T-helper 22 cell (primary cell): Measurements from ENCODE around the gene CSKMT.
"Not testable (repeated sequence)": the region's sequence is repeated elsewhere in the genome, so short reads cannot be mapped to it uniquely, and the experiment has no call there.

Experiments used
- DNase-seq: peaks from one replicate; pipeline ENCODE4 v3.0.0-alpha.2; 2020; ENCODE audit warnings: low read depth

Gene CSKMT

DNA sequence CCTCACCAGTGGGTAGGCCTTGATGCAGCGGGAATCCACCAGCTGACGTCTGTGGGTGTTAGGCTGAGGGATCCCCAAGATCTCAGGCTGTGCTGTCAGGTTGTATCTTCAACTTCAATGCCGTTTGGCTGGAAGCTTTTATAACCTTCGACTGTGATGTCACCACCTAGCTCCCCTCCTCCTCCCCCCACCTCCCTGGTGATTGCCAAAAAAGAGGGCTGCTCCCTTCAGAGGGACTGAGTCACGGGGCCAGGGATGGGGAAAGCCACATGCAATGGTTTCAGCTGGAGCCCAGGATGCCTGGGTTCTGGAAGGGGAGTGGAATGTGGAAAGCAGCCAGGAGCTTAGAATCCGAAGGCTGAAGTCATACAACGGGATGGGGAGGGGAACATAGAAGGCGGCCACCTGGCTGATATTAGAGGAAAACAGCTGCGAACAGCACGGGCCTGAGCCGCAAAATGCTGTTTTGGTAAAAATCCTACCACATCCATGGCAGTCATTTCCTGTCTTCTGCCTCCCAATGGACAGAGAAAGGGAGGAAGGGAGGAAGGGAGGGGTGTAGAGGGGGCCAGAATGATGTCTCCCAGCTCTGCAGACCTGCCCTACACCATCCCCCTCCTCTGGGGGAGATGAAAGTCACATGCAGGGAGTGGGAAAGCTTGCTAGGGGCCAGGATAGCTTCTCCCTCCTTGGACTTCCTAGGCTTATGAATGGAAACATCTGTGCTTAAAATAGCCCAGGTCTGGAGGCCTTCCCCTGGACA lies 24.5 kb downstream of the CSKMT start, which contains the start of gene LRRN4CL:
Gene LRRN4CL (minus strand): TSS at position 110 of the 763 bp plus-strand sequence. CDS start 1,022 bp downstream, outside the sequence.
- no peak for DNase-seq

DNA sequence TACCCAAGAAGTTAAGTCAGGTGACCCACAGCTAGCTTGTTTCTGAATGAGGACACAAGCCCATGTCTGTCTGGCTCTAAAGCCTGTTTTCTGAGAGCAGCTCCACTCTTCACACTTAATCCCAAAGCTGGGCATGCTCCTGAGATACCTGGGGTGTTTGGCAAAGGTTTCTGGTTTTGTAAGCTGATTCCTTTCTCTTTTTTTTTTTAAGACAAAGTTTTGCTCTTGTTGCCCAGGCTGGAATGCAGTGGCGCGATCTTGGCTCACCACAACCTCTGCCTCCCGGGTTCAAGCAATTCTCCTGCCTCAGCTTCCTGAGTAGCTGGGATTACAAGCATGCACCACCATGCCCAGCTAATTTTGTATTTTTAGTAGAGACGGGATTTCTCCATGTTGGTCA lies 28.5 kb downstream of the CSKMT start:
- not testable (repeated sequence) for DNase-seq

DNA sequence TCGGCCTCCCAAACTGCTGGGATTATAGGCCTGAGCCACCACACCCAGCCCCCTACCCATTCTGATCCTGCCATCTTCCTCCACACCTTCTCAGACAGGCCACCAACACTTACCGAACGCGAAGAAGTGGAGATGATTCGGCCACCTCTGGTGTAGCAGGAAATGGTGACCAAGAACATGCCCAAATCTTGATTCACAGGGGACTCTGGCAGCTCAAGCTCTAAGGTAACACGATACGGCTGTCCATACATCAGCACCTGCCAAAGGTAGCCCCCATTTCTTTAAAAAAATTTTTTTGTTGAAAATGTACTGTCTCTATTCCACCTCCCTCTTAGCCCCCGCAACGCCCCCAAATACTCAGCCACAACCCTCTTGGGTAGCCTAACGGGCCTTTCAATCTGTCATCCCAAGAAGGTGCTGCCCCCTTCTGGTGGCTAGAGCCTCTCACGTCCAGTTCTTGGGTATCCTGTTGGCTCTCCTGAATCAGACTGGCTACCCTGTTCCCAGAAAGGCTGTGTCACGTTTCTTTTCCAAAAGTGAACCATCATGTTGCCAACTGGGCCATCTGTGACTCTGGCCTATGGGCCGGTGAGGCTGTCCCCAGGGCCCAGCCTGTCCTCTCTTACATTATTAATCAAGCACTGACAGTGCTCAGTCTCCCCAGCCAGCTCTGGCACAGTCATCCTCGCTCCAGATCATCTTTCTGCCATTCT lies 29.5 kb downstream of the CSKMT start:
- peak; percentile 57 for DNase-seq

DNA sequence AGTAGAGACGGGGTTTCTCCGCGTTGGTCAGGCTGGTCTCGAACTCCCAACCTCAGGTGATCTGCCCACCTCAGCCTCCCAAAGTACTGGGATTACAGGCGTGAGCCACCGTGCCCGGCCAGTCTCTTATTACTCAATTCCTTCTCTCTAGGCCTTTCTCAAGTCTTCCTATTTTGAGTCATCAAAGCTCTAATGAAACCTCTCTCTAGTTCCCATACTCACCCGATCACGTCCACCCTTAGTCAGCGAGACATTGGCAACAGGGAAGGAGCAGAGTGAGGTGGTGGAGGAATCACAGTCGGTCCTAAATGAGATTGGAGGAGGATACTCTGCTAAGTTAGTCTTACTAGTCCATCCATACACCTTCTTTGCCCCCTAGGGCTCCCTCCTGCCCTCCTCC lies 37.1 kb downstream of the CSKMT start:
- DNase-seq = no peak

DNA sequence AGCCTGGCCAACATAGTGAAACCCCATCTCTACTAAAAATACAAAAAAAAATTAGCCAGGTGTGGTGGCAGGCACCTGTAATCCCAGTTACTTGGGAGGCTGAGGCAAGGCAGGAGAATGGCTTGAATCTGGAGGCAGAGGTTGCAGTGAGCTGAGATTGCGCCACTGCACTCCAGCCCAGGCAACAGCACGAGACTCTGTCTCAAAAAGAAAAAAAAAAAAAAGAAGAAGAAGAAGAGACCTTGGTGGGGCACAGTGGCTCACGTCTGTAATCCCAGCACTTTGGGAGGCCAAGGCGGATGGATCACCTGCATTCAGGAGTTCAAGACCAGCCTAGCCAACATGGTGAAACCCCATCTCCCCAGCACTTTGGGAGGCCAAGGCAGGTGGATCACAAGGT lies 38.8 kb downstream of the CSKMT start:
- DNase-seq = not testable (repeated sequence)

DNA sequence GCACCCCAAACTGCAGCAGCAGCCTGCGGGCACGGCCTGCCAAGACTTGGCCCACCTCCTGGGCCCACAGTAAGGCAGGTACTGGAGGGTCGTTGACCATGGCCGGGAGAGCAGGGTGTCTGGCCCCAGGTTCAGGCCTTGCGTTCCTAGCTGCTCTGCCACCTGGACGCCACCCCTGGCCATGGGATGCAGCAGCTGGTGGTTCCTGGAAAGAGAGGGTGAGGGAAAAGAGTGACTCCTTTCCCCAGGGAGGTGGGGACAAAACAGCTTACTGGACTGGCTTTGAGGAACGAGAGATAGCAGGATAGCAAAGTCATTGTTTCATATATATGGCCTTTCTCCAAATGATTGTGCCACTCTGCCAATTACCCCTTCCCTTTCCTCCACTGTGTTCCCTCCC lies 40.3 kb downstream of the CSKMT start:
- no peak for DNase-seq

DNA sequence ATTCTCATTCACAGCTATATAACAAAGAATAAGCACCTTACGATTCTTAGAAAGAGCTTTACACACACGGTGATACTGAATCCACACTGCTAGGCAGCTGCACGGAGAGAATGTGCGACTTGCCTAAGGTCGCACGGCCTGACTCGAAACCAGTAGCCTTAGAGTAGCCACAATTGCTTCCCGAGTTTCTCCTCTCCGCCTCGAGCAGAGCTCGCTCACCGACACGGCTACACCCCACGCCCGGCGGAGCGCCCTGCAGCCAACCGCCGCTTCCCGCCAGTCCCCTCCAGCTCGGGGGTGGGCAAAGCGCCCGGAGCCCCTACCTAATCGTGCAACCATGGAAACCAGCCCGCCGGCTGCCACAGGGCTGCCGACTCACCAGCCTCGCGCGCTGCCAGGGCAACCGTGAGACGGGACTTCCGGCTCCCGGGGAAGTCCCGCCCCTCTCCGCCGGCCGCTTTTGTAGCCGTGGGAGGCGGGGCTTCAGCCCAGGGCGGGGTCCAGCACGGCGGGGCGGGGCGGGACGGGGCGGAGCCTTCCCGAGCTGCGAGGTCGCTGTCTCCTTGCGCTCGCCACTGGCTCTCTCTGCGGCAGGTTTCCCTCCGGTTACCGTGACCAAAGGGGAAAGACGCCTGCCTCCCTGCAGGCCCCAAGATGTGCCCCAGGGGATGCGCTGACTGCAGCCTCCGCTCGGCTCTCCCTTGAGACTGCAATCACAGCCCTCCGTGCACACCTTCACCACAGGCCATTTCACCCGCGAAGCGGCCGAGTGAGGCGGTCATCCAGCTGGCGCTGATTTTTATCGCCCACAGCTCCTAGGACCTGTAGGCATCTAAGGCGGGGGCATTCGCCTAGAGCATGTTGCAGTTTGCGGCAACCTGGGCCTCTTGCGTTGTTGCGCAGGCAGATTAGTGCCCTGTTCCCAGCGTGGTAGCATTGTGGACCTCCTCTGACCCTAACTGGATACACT lies 41.1 kb downstream of the CSKMT start:
- peak; percentile 93 for DNase-seq

DNA sequence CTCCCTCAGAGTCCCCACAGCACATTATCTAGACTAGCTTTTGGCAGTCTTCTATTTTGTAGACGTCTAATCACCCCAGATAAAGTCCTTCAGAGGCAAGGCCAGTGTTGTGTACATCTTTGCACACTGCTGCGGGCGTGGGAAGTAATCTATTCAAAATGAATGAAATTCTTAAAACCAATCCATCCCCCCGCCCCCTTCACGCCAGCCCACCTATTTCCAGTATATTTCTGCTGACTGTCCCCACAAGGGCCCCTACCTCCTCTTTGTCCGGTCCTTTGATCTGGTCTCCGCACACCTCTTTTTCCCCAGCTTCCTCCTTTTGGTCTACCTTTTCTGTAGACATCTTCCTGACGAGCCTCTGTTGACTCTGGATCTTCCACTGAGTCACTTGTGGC lies 41.7 kb downstream of the CSKMT start:
- DNase-seq = no peak

DNA sequence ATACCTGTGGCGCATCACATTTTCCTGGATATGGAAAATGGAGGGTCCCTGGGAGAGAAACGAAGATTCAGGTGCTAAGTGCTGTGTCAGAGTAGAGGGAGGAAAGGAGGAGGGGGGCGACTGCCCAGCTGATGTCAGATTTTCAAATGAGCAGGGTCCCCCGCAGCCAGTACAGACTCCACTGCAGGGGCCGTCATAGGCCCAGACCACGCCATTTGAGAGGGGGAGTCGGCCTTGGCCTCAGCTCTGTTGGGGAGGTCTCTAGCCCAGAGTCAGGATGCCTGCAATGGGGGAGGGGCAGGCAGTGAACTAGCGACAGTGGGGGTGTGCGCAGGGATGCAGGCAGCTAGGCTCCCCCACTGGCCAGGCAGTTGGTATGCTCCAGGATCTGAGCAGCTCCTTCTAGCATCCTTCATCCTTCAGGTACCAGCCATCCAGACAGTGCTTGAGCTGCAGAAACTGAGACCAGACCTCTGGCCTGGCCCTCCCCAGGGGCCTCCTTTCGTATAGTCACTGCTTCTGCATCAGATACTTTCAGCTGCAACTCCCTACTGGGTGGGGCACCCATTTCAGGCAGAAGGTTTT lies 42.3 kb downstream of the CSKMT start, which contains the start of the genes BSCL2 and GNG3:
Gene BSCL2 (minus strand): TSS at position 148 of the 585 bp plus-strand sequence. CDS start 229 bp downstream, outside the sequence.
Gene GNG3 (plus strand): TSS at position 400 of the 585 bp plus-strand sequence. CDS start 620 bp downstream, outside the sequence.
- no peak for DNase-seq

DNA sequence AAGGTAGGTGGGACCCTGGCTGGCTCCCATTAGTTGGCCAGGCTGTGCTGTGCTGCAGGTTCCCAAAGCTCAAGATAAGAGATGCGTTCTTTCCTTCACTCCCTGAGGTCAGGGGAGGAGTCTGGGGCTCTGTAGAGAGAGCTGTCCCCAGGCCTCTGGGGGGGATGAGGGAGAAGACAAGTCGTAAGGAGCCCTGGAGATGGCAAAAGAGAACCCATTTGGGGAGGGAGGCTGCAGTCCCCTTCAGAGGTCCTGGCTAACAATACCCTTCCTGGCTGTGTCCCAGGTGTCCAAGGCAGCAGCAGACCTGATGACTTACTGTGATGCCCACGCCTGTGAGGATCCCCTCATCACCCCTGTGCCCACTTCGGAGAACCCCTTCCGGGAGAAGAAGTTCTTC lies 43.3 kb downstream of the CSKMT start:
- DNase-seq = no peak

DNA sequence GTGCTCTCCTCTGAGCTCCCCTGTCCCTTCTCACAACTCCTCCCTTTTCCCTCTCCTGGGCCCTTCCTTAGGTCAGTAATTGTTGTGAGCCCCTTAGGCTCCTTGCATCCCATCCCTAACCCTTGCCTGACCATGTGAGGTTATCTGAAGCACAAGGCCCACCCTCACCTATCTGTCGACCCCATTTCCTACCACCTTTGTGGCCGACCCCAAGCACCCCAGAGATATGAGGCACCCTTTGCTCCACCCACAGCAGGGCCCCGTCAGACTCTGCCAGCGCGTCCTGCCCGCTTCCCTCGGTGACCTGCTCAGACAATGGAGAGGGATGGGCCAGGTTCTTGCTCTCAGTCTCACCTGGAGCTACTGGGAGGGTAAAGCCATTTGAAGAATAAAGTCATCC lies 43.7 kb downstream of the CSKMT start:
- DNase-seq = peak; percentile 23

DNA sequence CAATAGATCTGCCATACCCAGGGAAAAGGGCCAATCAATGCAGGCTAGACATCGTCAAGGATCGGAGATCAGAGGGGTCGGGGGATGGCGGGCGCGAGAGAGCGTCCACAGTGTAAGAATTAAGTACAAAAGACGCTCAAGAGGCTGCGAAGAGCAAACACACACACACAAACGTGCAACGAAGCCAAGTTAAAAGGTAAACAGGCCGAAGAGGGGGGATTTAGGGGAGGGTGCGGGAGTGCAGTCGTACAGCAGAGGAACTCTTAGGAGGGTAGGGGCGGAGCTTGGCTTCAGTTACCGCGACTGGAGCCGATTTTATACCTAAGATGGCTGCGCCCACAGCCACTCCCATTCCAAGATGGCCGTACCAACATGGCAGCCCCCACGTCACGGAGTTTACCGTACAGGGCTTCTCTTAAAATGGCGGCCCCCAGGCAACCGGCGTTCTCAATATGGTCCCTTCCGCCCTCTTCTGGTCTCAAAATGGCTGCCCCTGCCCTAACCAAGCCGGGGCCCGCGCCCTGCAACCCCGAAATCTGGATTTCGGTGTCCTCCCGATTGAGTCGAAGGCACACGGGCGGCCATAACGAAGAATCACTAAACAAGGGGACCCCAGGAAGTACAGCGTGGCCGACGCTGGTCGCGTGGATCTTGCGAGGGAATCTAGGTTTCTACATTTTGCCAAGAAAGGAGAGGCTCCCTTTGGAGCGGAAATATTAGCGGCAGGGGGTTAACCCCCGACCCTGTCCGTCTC lies 44.3 kb downstream of the CSKMT start:
- peak; percentile 95 for DNase-seq

DNA sequence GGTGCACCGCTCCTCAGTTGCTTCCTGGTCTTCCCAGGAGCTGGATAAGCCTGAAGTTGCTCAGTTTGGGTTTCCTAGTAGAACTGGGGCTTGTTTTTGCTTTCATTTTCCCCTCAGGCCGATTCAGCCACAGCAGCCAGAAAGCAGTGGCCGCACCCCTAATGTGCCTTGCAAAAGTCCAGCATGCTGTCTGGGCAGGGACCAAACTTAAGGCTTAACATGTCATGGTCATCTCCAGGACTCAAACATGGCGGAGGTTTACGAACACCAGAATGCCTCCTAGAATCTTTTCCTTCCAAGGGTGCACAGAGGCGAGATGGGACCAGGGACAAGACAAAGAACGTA lies 44.9 kb downstream of the CSKMT start:
- DNase-seq = no peak

DNA sequence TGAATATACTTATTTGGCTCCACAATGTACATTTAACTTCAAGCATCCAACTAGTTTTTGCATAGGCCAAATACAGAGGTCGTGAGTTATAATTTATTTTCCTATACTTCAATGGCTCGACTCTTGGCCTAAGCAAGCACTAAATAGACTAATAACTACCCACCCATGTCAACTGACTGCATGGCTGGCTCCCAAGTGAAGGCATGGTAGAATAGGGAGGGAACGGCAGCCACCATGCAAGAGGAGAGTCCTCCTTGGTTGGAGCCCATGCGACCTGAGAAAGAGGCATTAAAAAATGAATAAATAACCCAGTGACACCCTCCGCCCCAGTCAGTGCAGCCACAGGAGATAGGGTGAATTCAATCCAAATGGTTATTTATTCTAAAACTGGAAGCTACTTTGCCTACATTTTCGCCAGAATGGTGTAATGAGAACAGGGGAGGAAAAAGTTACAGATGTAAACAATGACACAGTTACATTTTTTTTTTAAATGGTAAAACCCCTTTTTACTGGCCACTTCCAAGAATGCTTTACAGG lies 47.2 kb downstream of the CSKMT start:
- DNase-seq = no peak

DNA sequence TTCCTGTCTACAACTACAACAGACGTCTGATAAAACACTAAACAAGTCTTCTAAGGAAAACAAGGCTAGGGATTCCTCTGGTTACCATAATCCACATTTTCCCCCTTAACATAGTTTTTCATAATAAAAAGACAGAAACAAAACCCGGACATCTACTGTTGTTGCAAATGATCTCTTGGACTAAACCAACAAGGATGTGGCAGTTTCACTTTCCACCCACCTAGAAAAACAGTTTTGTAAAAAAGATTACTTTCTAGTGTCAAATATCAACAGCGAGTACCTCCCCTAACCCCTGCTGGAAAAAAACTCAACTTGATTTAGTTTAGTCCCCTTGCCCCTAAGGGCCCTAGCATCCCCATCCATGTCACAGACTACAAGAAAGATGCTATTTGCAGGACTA lies 47.7 kb downstream of the CSKMT start:
- no peak for DNase-seq

DNA sequence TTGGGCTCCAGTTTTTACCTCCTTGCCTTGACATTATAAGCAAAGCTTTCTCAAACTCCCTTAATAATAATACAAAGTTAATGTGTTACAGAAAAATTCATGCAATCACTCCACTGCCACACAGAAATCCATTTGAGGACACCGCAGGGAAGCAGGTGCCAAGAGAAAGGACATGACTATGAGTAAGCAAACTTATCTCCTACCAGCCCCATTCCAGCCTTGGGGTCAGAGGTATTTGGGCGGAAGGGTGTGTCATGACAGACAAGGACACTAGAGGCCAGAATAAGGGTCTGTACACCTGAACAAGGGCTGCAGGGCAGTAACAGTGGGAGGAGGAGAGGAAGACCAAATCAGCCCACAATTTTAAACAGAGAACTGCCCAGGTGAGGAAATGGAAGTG lies 48.2 kb downstream of the CSKMT start:
- DNase-seq = no peak

DNA sequence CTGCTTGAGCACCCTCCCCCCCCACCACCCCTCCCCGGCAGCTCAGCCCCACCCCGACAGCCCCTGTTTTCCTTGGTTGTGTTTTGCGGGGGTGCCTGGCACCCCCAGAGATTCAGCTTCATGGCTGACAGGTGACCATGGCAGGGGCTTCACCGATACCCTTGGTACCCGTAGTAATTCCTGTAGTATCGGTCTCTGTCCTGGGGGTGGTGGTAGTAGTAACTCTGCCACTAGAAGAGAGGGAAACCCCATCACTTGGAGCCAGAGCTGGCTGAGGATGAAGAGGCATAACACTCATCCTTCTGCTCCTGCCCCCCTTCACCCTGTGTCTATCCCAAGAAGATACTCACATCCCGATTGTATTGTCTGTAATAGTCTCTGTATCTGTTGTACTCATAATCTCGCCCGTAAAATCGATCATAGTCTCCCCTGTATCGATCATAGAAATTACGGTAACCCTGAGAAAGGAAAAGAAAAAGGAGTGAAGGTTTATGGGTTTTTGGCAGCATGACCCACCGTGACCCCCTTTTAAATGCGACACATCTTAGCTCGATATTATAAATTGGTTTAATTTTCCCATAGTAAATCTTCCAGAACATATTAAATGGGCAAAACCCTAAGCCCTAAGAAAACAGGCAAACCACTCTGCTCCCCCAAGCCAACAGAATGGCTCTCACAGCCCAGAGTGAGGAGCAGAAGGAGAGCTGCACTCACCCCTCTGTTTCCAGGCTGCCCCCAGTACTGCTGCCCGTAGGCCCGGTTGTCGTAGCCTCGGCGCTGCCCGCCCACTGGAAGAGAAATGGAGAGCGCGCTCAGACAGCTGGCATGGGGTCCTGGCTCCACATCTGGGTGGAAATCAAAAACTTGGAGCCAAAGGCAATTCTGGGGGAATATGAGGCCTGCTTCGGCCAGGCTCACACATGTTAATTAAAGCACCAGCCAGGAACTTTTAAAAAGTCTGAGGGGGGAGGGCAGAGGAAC lies 50.3 kb downstream of the CSKMT start:
- DNase-seq = no peak

DNA sequence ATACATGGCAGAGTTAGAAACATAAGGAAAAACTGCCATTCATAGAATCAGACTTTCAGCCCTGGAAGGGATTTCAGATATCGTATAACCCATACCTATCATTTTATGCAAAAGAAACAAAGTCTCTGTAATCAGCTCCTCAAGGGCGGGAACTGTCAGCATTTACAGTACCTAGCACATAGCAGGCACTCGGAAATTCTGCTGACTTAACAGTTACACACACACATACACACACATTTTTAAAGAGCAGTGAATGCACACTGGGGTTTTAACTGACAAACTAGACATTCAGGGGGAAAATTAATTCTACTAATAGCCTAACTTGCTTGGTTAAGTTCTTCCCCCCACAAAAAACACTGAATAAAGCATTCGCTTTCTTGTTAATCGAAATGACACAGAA lies 51.1 kb downstream of the CSKMT start:
- no peak for DNase-seq

DNA sequence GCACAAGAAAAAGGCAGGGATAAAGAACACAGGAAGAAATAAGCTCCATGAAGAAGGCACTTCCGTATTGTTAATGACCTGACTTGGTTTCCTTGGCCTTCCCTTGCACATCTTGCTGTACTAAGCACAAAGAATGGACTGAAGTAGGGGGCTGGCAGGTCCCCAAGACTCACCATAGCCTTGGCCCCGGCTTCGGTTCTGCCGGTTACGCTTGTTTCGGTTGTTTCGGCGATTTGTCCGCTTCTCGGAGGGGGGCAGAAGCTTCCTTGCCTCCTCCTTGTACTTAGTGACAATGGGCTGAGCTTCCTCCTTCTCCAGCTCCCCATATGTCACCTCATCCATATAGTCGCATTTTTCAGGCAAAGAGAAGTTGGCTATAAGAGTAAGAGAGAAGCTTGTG lies 51.7 kb downstream of the CSKMT start:
- no peak for DNase-seq
